Activated CD8-positive, alpha-beta T cell treated with anti-CD3 and anti-CD28 coated beads for 36 hours (primary cell): ENCODE results near the gene ATG10. TPM values are rescaled to one million over a fixed set of nuclear protein-coding genes. Genes with fewer than 3 reads are reported as not detected.

ENCODE experiments used
- ATAC-seq: fragments of 200-7000 bp; cut with Tn5 transposase; one replicate; pipeline ENCODE4 v1.10.0; 2021; ENCODE audit warnings: mild to moderate bottlenecking, moderate library complexity
- CTCF ChIA-PET: fragments of 350-600 bp; sonication (Branson Sonifier 250); formaldehyde crosslinking; loops from one replicate; lab custom pipeline; 2021; ENCODE audit warnings: antibody characterized with exemption; lab: Charles Lee
- POLR2A ChIA-PET: fragments of 350-600 bp; sonication (Branson Sonifier 250); formaldehyde crosslinking; loops from one replicate; lab custom pipeline; 2021; ENCODE audit warnings: antibody characterized with exemption; lab: Charles Lee
- DNase-seq: peaks from one replicate; pipeline ENCODE4 v3.0.0-alpha.2; 2020
- H3K27ac Mint-ChIP-seq: one replicate; pipeline ENCODE4 v1.8.0; 2021; ENCODE audit warnings: mild to moderate bottlenecking, mixed read lengths
- H3K27me3 Mint-ChIP-seq: one replicate; pipeline ENCODE4 v1.8.0; 2021; ENCODE audit warnings: mixed read lengths
- H3K36me3 Mint-ChIP-seq: one replicate; pipeline ENCODE4 v1.8.0; 2021; ENCODE audit warnings: low read depth, mixed read lengths
- H3K4me1 Mint-ChIP-seq: one replicate; pipeline ENCODE4 v1.8.0; 2021; ENCODE audit warnings: low read depth, mixed read lengths
- H3K4me3 Mint-ChIP-seq: one replicate; pipeline ENCODE4 v1.8.0; 2021; ENCODE audit warnings: mild to moderate bottlenecking, moderate library complexity, mixed read lengths
- H3K9me3 Mint-ChIP-seq: one replicate; pipeline ENCODE4 v1.8.0; 2021; ENCODE audit warnings: mixed read lengths
- intact Hi-C: fragments of 100-400 bp; cut with micrococcal nuclease; formaldehyde crosslinking; loops from one replicate; pipeline ENCODE4 v1.10.0; 2022
- total RNA-seq, 2 experiments: library from RNA; stranded (reverse); gene quantifications; one replicate each; pipeline ENCODE4 v1.2.3, GENCODE V29; 2021
- TF ChIP-seq, protein P1 (sequence below): fragments of 200-600 bp; IDR thresholded peaks from one replicate; pipeline ENCODE4 v1.8.0; 2022; ENCODE audit warnings: antibody characterized with exemption, mild to moderate bottlenecking

The ATG10 gene
- total RNA-seq, 2 experiments from 2014 or later: 7.5 to 12.0 TPM

DNA sequence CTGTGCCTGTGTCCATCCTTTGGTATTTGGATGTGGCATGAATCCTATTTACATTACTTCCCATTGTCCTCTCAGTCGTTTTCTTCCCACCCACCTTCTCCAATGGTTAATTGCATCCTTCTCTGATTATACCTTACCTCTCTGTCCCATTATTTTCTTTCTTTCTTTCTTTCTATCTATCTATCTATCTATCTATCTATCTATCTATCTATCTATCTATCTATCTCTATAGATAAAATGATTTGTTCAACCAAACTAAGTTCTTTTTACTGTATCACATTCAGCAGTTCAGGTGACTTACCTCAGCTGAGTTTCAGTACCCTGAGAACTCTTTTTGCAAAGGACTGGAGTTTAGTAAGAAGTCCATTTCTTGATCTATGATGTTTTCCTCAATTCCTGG lies 225.7 kb downstream of the ATG10 start:
- Mint-ChIP-seq H3K27me3 (no peaks in the 10 kb centered on the region), H3K4me3 (no peak overlapping the region), H3K9me3 (no peaks in the 10 kb centered on the region), H3K4me1 (no peaks in the 10 kb centered on the region), H3K27ac (no peak overlapping the region), H3K36me3 (no peaks in the 10 kb centered on the region)
- ATAC-seq (no peak), DNase-seq (no peak)
- intact Hi-C loops: no loop called here
- POLR2A ChIA-PET: no interaction called here
- CTCF ChIA-PET: no interaction called here
- TF ChIP-seq, protein P1, sequence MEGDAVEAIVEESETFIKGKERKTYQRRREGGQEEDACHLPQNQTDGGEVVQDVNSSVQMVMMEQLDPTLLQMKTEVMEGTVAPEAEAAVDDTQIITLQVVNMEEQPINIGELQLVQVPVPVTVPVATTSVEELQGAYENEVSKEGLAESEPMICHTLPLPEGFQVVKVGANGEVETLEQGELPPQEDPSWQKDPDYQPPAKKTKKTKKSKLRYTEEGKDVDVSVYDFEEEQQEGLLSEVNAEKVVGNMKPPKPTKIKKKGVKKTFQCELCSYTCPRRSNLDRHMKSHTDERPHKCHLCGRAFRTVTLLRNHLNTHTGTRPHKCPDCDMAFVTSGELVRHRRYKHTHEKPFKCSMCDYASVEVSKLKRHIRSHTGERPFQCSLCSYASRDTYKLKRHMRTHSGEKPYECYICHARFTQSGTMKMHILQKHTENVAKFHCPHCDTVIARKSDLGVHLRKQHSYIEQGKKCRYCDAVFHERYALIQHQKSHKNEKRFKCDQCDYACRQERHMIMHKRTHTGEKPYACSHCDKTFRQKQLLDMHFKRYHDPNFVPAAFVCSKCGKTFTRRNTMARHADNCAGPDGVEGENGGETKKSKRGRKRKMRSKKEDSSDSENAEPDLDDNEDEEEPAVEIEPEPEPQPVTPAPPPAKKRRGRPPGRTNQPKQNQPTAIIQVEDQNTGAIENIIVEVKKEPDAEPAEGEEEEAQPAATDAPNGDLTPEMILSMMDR: no peak

- H3K36me3 Mint-ChIP-seq: no peaks in the 10 kb centered on the region
These were observed 232.7 kb downstream of the ATG10 start for GRCh38 chr5:82204567-82204966.

DNA sequence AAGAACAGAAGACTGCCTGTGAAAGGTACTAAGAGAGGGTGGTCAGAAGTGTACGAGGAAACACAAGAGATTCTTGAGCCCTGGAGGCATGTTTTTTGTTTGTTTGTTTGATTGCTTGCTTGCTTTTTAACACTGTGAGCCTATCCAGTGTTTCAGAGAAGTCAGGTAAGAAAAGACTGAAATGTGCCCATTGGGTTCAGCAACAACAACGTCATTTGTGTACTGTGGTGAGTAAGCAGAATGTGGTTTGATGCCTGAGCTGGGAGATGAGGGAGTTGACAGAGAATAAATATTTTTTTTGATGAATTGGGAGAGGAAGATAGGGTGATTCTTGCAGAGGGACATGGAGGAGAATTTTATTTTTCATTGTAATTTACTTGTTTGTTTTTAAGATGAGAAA lies 233.2 kb downstream of the ATG10 start:
- no peak for ATAC-seq

More at GRCh38 chr5:82204567-82204966, 232.7 kb downstream of the ATG10 start:
- no peak overlapping the region for H3K4me3 Mint-ChIP-seq
- TF ChIP-seq, protein P1: no peak
- ATAC-seq (no peak), DNase-seq (no peak)
- ChIA-PET CTCF (interaction anchor here (0.8 kb wide), 1 partner anchor 25 kb away, joined by 3 read pairs; no protein-coding TSS in a partner anchor), POLR2A (no interaction called here)
- no peak overlapping the region for H3K27ac Mint-ChIP-seq
- no peaks in the 10 kb centered on the region for H3K9me3 Mint-ChIP-seq
- no peaks in the 10 kb centered on the region for H3K4me1 Mint-ChIP-seq
- no peaks in the 10 kb centered on the region for H3K27me3 Mint-ChIP-seq
- intact Hi-C loops: no loop called here

DNA sequence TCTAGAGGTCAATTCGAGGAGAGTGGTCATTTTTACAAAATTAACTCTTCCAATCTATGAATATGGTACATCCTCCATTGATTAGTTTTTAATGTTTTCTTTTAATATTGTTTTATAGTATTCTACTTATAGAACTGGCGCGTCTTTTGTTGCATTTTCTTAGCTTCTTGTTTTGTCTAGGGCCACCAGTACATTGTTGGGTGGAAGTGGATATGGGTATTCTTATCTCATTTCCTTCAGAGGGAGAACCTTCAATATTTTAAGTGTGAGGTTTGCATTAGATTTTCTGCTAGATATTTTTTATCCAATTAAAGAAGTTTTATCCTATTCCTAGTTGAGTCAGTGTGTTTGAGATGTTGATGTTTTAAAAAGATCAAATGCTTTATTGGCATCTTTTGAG lies 236.5 kb downstream of the ATG10 start:
- ATAC-seq: no peak
- Mint-ChIP-seq H3K36me3 (no peaks in the 10 kb centered on the region), H3K9me3 (no peaks in the 10 kb centered on the region), H3K4me3 (no peak overlapping the region), H3K4me1 (no peaks in the 10 kb centered on the region), H3K27me3 (no peaks in the 10 kb centered on the region), H3K27ac (no peak overlapping the region)
- intact Hi-C loops: no loop called here
- ChIA-PET POLR2A (no interaction called here), CTCF (interaction anchor here (1.0 kb wide), 1 partner anchor 17 kb away, joined by 5 read pairs; no protein-coding TSS in a partner anchor)
- TF ChIP-seq, protein P1: no peak
- no peak for DNase-seq

More for the DNA sequence above, 233.2 kb downstream of the ATG10 start:
- no peak for DNase-seq
- H3K27me3 Mint-ChIP-seq: no peaks in the 10 kb centered on the region
- H3K36me3 Mint-ChIP-seq: no peaks in the 10 kb centered on the region
- H3K27ac Mint-ChIP-seq: no peak overlapping the region
- ChIA-PET CTCF (interaction anchor here (0.8 kb wide), 1 partner anchor 26 kb away, joined by 3 read pairs; no protein-coding TSS in a partner anchor), POLR2A (no interaction called here)
- no peaks in the 10 kb centered on the region for H3K9me3 Mint-ChIP-seq
- intact Hi-C loops: no loop called here
- TF ChIP-seq, protein P1: no peak
- H3K4me1 Mint-ChIP-seq: no peaks in the 10 kb centered on the region
- H3K4me3 Mint-ChIP-seq: no peak overlapping the region

DNA sequence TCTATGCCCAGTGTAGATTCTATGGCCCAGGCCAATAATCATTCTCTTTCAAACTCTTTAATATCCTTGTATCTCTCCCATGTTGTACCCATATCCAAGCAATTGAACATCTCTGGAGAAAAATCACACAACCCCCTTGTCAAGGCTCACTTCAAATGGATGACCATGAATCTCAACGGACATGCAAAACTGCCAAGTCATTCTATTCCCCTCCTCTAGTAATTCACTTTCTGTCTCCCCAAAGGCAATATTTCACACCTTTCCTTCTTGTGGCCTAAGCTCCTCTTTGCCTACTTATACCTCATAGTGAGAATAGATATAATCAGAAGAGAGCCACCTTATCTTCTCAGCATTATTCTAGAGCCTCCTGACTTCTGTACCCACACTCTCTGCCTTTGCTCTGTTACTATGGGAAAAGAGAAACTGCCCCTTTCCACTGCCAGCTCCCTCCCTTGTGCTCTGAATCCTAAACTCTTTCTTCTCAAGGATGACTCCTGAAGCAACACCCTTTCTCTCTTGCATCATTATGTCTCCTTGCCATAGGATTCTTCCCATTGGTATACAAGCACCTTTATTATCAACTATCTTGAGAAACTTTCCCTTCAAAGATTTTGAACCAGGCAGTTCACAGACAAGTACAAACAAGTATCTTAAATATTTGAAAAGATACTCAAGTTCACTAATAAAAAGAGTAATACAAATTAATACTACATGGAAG lies 240.2 kb downstream of the ATG10 start:
- Mint-ChIP-seq H3K27me3 (no peaks in the 10 kb centered on the region), H3K36me3 (no peaks in the 10 kb centered on the region), H3K27ac (no peak overlapping the region), H3K9me3 (no peaks in the 10 kb centered on the region), H3K4me3 (no peak overlapping the region), H3K4me1 (no peaks in the 10 kb centered on the region)
- no peak for DNase-seq
- POLR2A ChIA-PET: no interaction called here
- CTCF ChIA-PET: no interaction called here
- intact Hi-C loops: no loop called here
- TF ChIP-seq, protein P1: no peak
- ATAC-seq: no peak
